DOHH2 (cell line): ENCODE results near the gene SLC6A3.

Experiments
- H3F3A ChIP-seq: fragments of 200-600 bp; sonication (generic), shearing (Covaris generic); 2 replicates; pipeline ENCODE4 v1.6.0; 2016; ENCODE audit warnings: antibody characterized with exemption, mild to moderate bottlenecking; ENCODE audit not compliant: control insufficient read depth, insufficient read depth
- H3K27ac ChIP-seq: fragments of 200-600 bp; sonication (generic); 2 replicates; pipeline ENCODE4 v1.5.1; 2014; ENCODE audit warnings: low read depth, mild to moderate bottlenecking, low read length, moderate library complexity
- H3K27me3 ChIP-seq: fragments of 200-600 bp; sonication (generic); 2 replicates; pipeline ENCODE4 v1.6.1; 2014; ENCODE audit warnings: mild to moderate bottlenecking, low read length, mixed read lengths; ENCODE audit not compliant: control insufficient read depth
- H3K36me3 ChIP-seq: fragments of 200-600 bp; sonication (generic); 2 replicates; pipeline ENCODE4 v1.6.1; 2014; ENCODE audit warnings: mild to moderate bottlenecking, low read length, moderate library complexity, mixed read lengths; ENCODE audit not compliant: control insufficient read depth
- H3K4me1 ChIP-seq: fragments of 200-600 bp; sonication (generic); 2 replicates; pipeline ENCODE4 v1.6.1; 2014; ENCODE audit warnings: mild to moderate bottlenecking, low read length, mixed read lengths; ENCODE audit not compliant: control insufficient read depth
- H3K4me2 ChIP-seq: fragments of 200-600 bp; sonication (generic); 2 replicates; pipeline ENCODE4 v1.6.0; 2014; ENCODE audit warnings: mild to moderate bottlenecking, low read length, moderate library complexity
- H3K4me3 ChIP-seq: fragments of 200-600 bp; sonication (generic); 2 replicates; pipeline ENCODE4 v1.5.1; 2014; ENCODE audit warnings: mild to moderate bottlenecking, low read length, mixed read lengths
- H3K79me2 ChIP-seq: fragments of 200-600 bp; sonication (generic); 2 replicates; pipeline ENCODE4 v1.6.1; 2014; ENCODE audit warnings: mild to moderate bottlenecking, low read length, mixed read lengths; ENCODE audit not compliant: control insufficient read depth
- H3K9me2 ChIP-seq: fragments of 200-600 bp; sonication (generic); replicated peaks from 2 replicates; pipeline ENCODE4 v1.6.1; 2014; ENCODE audit warnings: mild to moderate bottlenecking, low read length, mixed read lengths; ENCODE audit not compliant: control insufficient read depth
- H3K9me3 ChIP-seq: fragments of 200-600 bp; sonication (generic); 2 replicates; pipeline ENCODE4 v1.6.1; 2014; ENCODE audit warnings: antibody characterized with exemption, low read length, mixed read lengths; ENCODE audit not compliant: control insufficient read depth, insufficient read depth
- H4K20me1 ChIP-seq: fragments of 200-600 bp; sonication (generic); 2 replicates; pipeline ENCODE4 v1.6.0; 2014; ENCODE audit warnings: low read depth, mild to moderate bottlenecking, antibody characterized with exemption, low read length, moderate library complexity; ENCODE audit not compliant: control insufficient read depth, insufficient read depth
- CTCF ChIP-seq: fragments of 200-600 bp; sonication (generic); IDR thresholded peaks from one replicate; pipeline ENCODE4 v1.5.1; 2014; ENCODE audit warnings: antibody characterized with exemption, mild to moderate bottlenecking, low read depth, low read length; ENCODE audit not compliant: poor library complexity, severe bottlenecking
- EZH2phosphoT487 ChIP-seq: fragments of 200-600 bp; sonication (generic); IDR thresholded peaks from 2 replicates; pipeline ENCODE4 v1.6.1; 2017; ENCODE audit warnings: borderline replicate concordance, mild to moderate bottlenecking, antibody characterized with exemption, low read length, moderate library complexity, mixed read lengths

SLC6A3 gene

DNA sequence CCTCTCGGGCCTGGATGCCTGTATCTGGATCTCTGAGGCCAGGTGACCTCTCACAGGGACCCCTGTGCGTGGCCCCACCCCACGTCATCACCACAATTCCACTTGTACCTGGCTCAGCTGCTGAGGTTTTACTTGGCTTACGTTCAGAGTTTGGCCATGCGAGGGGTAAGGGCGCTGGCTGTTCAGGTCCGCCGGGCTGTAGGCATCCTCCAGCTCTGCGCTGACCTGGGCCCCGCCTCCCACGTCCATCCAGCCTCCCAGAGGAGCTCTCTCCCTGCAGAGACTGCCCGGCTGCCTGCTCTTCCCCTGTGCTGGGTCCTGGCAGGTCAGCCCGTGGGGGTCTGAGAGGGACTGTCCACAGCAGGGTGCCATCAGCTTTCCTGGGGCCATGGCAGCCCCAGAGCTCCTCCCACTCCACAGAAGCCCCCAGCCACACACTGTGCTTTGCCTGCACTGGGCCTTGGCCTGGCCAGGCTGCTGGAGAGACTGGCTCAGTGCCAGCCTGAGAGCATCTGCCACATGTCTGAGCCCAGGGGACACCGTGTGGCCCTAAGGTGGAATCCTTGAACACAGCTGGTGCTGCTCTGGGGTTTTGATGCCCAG is 43.6 kb downstream of the SLC6A3 start:
- no peaks in the 10 kb centered on the region for H3K4me1 ChIP-seq
- H3K9me3 ChIP-seq: no peaks in the 10 kb centered on the region
- H3K27ac ChIP-seq: no peak overlapping the region
- H3K27me3 ChIP-seq: peaks cover 14% of the 10 kb centered on the region; the same call in 1 of the 2 replicates
- no peaks in the 10 kb centered on the region for H3K79me2 ChIP-seq
- no peak overlapping the region for H3K4me3 ChIP-seq
- H3K9me2 ChIP-seq: no peaks in the 10 kb centered on the region
- no peak overlapping the region for H3K4me2 ChIP-seq
- TF ChIP-seq EZH2phosphoT487 (no peak), CTCF (no peak)
- H3F3A ChIP-seq: no peaks in the 10 kb centered on the region
- no peaks in the 10 kb centered on the region for H3K36me3 ChIP-seq
- no peaks in the 10 kb centered on the region for H4K20me1 ChIP-seq

DNA sequence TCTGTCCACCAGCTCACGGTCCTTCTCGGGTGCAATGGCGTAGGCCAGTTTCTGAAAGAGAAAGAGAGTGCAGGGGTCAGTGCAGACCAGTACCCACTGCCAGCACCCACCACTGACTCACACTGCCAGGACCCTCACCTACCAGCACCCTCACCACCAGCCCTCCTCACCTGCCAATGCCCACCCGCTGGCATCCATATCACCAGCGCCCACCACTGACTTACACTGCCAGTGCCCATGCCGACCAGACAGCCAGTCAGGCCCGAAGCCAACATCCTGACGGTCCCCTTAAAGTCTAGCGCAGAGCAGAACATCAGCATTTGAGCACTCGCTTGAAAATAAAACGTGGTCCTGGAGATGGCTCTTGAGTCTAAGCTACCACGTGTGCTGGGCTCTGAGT is 44.3 kb downstream of the SLC6A3 start:
- Histone ChIP-seq H3K4me3 (no peak overlapping the region), H3K4me2 (no peak overlapping the region), H3F3A (no peaks in the 10 kb centered on the region), H3K9me2 (no peaks in the 10 kb centered on the region), H3K27ac (no peak overlapping the region), H3K9me3 (no peaks in the 10 kb centered on the region), H3K36me3 (no peaks in the 10 kb centered on the region), H3K79me2 (no peaks in the 10 kb centered on the region), H3K27me3 (peaks cover 14% of the 10 kb centered on the region), H4K20me1 (no peaks in the 10 kb centered on the region), H3K4me1 (no peaks in the 10 kb centered on the region)
- TF ChIP-seq CTCF (no peak), EZH2phosphoT487 (no peak)

- no peak overlapping the region for H3K27ac ChIP-seq
- H3K36me3 ChIP-seq: no peaks in the 10 kb centered on the region
- H3K9me2 ChIP-seq: no peaks in the 10 kb centered on the region
- no peak overlapping the region for H3K4me3 ChIP-seq
- H3K9me3 ChIP-seq: no peaks in the 10 kb centered on the region
- TF ChIP-seq CTCF (no peak), EZH2phosphoT487 (no peak)
- no peaks in the 10 kb centered on the region for H4K20me1 ChIP-seq
- H3F3A ChIP-seq: no peaks in the 10 kb centered on the region
- peaks cover 14% of the 10 kb centered on the region for H3K27me3 ChIP-seq
- H3K4me2 ChIP-seq: no peak overlapping the region
- no peaks in the 10 kb centered on the region for H3K79me2 ChIP-seq
- H3K4me1 ChIP-seq: no peaks in the 10 kb centered on the region
Measured at GRCh38 chr5:1400211-1400855, 44.9 kb downstream of the SLC6A3 start.
